Body of pancreas (tissue), 4 donors: Measurements from ENCODE around the gene FHL5.

ENCODE experiments used
- POLR2A ChIP-seq, 3 donors: fragments of 450-650 bp; IDR thresholded peaks; one replicate each; pipeline ENCODE4 v1.6.1; 2016; ENCODE audit warnings: antibody characterized with exemption in 3 of 3, mild to moderate bottlenecking in 2 of 3
- TF ChIP-seq, protein P1 (sequence below), 7 experiments: fragments of 450-650 bp in 4 of 7; fragments of 200-600 bp in 3 of 7; sonication (generic) in 3 of 7; IDR thresholded peaks; one replicate each; pipeline ENCODE4 v1.5.1; 2016 to 2019; ENCODE audit warnings: antibody characterized with exemption in 7 of 7

DNA sequence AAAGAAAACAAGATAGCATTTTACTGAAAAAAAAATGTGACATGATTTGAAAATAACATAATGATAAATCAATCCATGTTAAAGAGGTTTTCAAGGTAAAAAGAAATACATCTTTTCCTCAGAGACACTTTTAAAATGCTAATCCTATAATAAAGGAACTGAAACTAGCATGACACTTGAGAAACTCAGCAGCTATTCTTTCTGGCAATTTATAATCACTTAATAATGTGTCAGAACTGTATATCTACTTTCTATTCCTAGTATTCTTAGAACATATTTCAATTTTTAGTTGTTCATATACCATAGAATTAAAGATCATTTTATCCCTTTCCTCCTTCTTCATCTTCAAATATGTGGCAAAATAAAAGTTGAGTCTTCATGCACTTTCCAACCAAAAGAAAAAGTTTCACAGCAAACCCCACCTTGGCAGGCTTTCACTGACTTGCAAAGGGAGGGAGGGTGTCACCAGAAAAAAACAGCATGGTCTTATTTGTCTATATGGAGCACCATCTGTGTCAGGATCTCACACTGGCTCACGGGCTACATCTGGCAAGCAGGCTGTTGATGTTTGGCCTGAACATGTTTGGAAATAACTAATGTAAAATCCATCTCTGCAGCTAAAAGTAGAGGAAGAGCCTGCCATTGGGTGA, 48.5 kb downstream of the FHL5 start:
- TF ChIP-seq, protein P1, sequence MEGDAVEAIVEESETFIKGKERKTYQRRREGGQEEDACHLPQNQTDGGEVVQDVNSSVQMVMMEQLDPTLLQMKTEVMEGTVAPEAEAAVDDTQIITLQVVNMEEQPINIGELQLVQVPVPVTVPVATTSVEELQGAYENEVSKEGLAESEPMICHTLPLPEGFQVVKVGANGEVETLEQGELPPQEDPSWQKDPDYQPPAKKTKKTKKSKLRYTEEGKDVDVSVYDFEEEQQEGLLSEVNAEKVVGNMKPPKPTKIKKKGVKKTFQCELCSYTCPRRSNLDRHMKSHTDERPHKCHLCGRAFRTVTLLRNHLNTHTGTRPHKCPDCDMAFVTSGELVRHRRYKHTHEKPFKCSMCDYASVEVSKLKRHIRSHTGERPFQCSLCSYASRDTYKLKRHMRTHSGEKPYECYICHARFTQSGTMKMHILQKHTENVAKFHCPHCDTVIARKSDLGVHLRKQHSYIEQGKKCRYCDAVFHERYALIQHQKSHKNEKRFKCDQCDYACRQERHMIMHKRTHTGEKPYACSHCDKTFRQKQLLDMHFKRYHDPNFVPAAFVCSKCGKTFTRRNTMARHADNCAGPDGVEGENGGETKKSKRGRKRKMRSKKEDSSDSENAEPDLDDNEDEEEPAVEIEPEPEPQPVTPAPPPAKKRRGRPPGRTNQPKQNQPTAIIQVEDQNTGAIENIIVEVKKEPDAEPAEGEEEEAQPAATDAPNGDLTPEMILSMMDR (IDR thresholded peaks at IDR 0.05) = no peak
- no peak for TF ChIP-seq POLR2A (IDR thresholded peaks at IDR 0.05)
